Panc1 (cell line): Measurements from ENCODE around the gene ZNF81. TPM values are rescaled to one million over a fixed set of nuclear protein-coding genes. Genes with fewer than 3 reads are reported as not detected.

Experiments used
- ATAC-seq: fragments of 200-7000 bp; cut with Tn5 transposase; 2 replicates; pipeline ENCODE4 v1.9.1; 2020; ENCODE audit warnings: mild to moderate bottlenecking, moderate library complexity
- BruUV-seq: library from RNA; stranded (reverse); fragments of 400-500 nt; replicated peaks from 2 replicates; lab custom pipeline; 2021; lab: Mats Ljungman, UMichigan
- CTCF ChIA-PET: fragments of 300-600 bp; sonication (Branson Sonifier 250); formaldehyde crosslinking; loops from one replicate; lab custom pipeline; 2022; ENCODE audit warnings: antibody characterized with exemption; lab: Charles Lee
- POLR2A ChIA-PET: fragments of 300-600 bp; sonication (Branson Sonifier 250); formaldehyde crosslinking; loops from one replicate; lab custom pipeline; 2022; ENCODE audit warnings: antibody characterized with exemption; lab: Charles Lee
- DNase-seq: peaks from one replicate; pipeline ENCODE4 v3.0.0-alpha.2; 2010; ENCODE audit warnings: low read depth, low spot score
- H3K27ac ChIP-seq: 2 replicates; pipeline ENCODE4 v1.5.1; 2011; ENCODE audit warnings: mild to moderate bottlenecking, low read length, inconsistent platforms
- H3K27me3 ChIP-seq: fragments of 200-500 bp; sonication (Bioruptor generic); 2 replicates; pipeline ENCODE4 v1.6.0; 2014; ENCODE audit warnings: low read length, inconsistent platforms; ENCODE audit not compliant: control insufficient read depth, insufficient read depth
- H3K36me3 ChIP-seq: fragments of 200-500 bp; sonication (Bioruptor generic); 2 replicates; pipeline ENCODE4 v1.5.1; 2014; ENCODE audit warnings: inconsistent platforms, mild to moderate bottlenecking, low read length, moderate library complexity; ENCODE audit not compliant: control insufficient read depth, insufficient read depth
- H3K4me1 ChIP-seq: 2 replicates; pipeline ENCODE4 v1.5.1; 2011; ENCODE audit warnings: inconsistent platforms, mild to moderate bottlenecking, low read length, moderate library complexity; ENCODE audit not compliant: control insufficient read depth, insufficient read depth
- H3K4me3 ChIP-seq, 2 experiments: 2 replicates each; pipeline ENCODE4 v1.5.1; 2011 to 2012; ENCODE audit warnings: low read depth in 2 of 2, low read length in 2 of 2, mild to moderate bottlenecking in 2 of 2, inconsistent platforms in 1 of 2, moderate library complexity in 1 of 2
- H3K9me3 ChIP-seq: fragments of 200-500 bp; sonication (Bioruptor generic); 2 replicates; pipeline ENCODE4 v1.5.1; 2014; ENCODE audit warnings: low read depth, mild to moderate bottlenecking, inconsistent platforms, low read length, moderate library complexity; ENCODE audit not compliant: control insufficient read depth, insufficient read depth
- CTCF ChIP-seq: fragments of 450-650 bp; IDR thresholded peaks from 2 replicates; pipeline ENCODE4 v1.5.1; 2017; ENCODE audit warnings: mild to moderate bottlenecking
- POLR2AphosphoS5 ChIP-seq: IDR thresholded peaks from 2 replicates; pipeline ENCODE4 v1.6.1; 2012; ENCODE audit warnings: mild to moderate bottlenecking, low read depth, low read length, moderate library complexity
- SIN3A ChIP-seq: IDR thresholded peaks from 2 replicates; pipeline ENCODE4 v1.6.1; 2012; ENCODE audit warnings: low read depth, mild to moderate bottlenecking, low read length, moderate library complexity, borderline replicate concordance; ENCODE audit not compliant: insufficient read depth
- TCF7L2 ChIP-seq: IDR thresholded peaks from 2 replicates; pipeline ENCODE4 v1.6.1; 2011; ENCODE audit warnings: mild to moderate bottlenecking, low read depth, low read length, inconsistent platforms
- in situ Hi-C: cut with HindIII; loops from 2 replicates; pipeline ENCODE4 v1.10.0; 2016; ENCODE audit warnings: low sequenced_read_pairs, low pct_unique_long_range_greater_than_20kb
- intact Hi-C: fragments of 100-400 bp; cut with micrococcal nuclease; formaldehyde crosslinking; loops from one replicate; pipeline ENCODE4 v1.10.0; 2022; ENCODE audit not compliant: unreplicated experiment
- total RNA-seq: library from RNA; stranded (reverse); gene quantifications from one replicate; pipeline ENCODE4 v1.2.1, GENCODE V29; 2021; ENCODE audit not compliant: unreplicated experiment
- TF ChIP-seq, protein P1 (sequence below), 2 experiments: IDR thresholded peaks; 2 replicates each; pipeline ENCODE4 v1.6.1; 2011 to 2012; ENCODE audit warnings: low read depth in 2 of 2, control low read depth in 1 of 2, low read length in 1 of 2, mild to moderate bottlenecking in 1 of 2, moderate library complexity in 1 of 2; ENCODE audit not compliant: insufficient read depth in 1 of 2

Gene ZNF81
- total RNA-seq, 1 experiment from 2014 or later = 10.7 TPM

DNA sequence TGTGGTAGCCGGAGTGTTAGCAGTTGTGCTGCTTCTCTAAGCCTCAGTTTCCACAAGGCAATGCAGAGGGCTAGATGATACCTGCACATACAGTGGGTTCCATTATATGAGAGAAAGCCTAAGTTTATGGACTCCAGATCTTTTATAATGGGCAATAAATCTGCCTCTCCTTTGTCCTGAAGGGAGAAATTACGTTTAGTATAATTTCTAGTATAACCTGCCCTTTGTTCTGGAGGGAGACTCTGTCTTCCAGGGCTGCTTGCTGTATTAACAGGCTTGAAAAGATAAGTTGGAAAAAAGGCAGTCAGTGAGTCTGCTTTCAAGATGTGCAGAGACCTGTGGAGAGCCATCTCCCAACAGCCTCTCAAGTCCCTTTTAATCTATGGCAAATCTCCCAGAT lies 42.8 kb downstream of the ZNF81 start:
- no peaks in the 10 kb centered on the region for H3K9me3 ChIP-seq
- no peaks in the 10 kb centered on the region for H3K4me1 ChIP-seq
- in situ Hi-C loops = no loop called here
- intact Hi-C loops = no loop called here
- no peak overlapping the region for H3K27ac ChIP-seq
- DNase-seq (no peak), ATAC-seq (no peak)
- TF ChIP-seq SIN3A (no peak), TCF7L2 (no peak), POLR2AphosphoS5 (no peak)
- TF ChIP-seq, protein P1, sequence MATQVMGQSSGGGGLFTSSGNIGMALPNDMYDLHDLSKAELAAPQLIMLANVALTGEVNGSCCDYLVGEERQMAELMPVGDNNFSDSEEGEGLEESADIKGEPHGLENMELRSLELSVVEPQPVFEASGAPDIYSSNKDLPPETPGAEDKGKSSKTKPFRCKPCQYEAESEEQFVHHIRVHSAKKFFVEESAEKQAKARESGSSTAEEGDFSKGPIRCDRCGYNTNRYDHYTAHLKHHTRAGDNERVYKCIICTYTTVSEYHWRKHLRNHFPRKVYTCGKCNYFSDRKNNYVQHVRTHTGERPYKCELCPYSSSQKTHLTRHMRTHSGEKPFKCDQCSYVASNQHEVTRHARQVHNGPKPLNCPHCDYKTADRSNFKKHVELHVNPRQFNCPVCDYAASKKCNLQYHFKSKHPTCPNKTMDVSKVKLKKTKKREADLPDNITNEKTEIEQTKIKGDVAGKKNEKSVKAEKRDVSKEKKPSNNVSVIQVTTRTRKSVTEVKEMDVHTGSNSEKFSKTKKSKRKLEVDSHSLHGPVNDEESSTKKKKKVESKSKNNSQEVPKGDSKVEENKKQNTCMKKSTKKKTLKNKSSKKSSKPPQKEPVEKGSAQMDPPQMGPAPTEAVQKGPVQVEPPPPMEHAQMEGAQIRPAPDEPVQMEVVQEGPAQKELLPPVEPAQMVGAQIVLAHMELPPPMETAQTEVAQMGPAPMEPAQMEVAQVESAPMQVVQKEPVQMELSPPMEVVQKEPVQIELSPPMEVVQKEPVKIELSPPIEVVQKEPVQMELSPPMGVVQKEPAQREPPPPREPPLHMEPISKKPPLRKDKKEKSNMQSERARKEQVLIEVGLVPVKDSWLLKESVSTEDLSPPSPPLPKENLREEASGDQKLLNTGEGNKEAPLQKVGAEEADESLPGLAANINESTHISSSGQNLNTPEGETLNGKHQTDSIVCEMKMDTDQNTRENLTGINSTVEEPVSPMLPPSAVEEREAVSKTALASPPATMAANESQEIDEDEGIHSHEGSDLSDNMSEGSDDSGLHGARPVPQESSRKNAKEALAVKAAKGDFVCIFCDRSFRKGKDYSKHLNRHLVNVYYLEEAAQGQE (IDR thresholded peaks at IDR 0.05; ENCODE audit: insufficient read depth in 1 of 2, low read depth in 2 of 2, low read length in 1 of 2) = no peak
- no TSS peak for BruUV-seq
- H3K36me3 ChIP-seq = no peaks in the 10 kb centered on the region
- CTCF ChIA-PET = no interaction called here
- H3K4me3 ChIP-seq = no peak overlapping the region
- H3K27me3 ChIP-seq = no peaks in the 10 kb centered on the region
- POLR2A ChIA-PET = no interaction called here

GRCh38 chrX:47880927-47881326 lies 44.2 kb downstream of the ZNF81 start:
- no peak overlapping the region for H3K27ac ChIP-seq
- DNase-seq (no peak), ATAC-seq (no peak)
- in situ Hi-C loops = no loop called here
- H3K27me3 ChIP-seq = no peaks in the 10 kb centered on the region
- no peak overlapping the region for H3K4me3 ChIP-seq
- no TSS peak for BruUV-seq
- no peaks in the 10 kb centered on the region for H3K36me3 ChIP-seq
- no peaks in the 10 kb centered on the region for H3K9me3 ChIP-seq
- TF ChIP-seq, protein P1 (IDR thresholded peaks at IDR 0.05; ENCODE audit: insufficient read depth in 1 of 2, low read depth in 2 of 2, low read length in 1 of 2) = no peak
- TF ChIP-seq TCF7L2 (no peak), POLR2AphosphoS5 (no peak), CTCF (no peak), SIN3A (no peak)
- CTCF ChIA-PET = no interaction called here
- H3K4me1 ChIP-seq = no peaks in the 10 kb centered on the region
- POLR2A ChIA-PET = no interaction called here
- intact Hi-C loops = no loop called here
